PFSK-1 (cell line): Measurements from ENCODE around the gene LAMP1.

Source experiments
- FOXP2 ChIP-seq: optimal IDR thresholded peaks from 2 replicates; pipeline ENCODE3; 2011; ENCODE audit warnings: borderline replicate concordance, control low read depth, inconsistent platforms; ENCODE audit not compliant: insufficient read depth; ENCODE audit errors: extremely low read length, extremely low read depth
- POLR2AphosphoS5 ChIP-seq: IDR thresholded peaks from 2 replicates; pipeline ENCODE4 v1.6.1; 2012; ENCODE audit warnings: low read depth, mild to moderate bottlenecking, control low read depth, low read length, moderate library complexity
- SIN3A ChIP-seq: IDR thresholded peaks from 2 replicates; pipeline ENCODE4 v1.6.1; 2012; ENCODE audit warnings: mild to moderate bottlenecking, low read length, moderate library complexity, borderline replicate concordance; ENCODE audit not compliant: insufficient read depth
- TAF1 ChIP-seq: IDR thresholded peaks from 2 replicates; pipeline ENCODE4 v1.6.1; 2012; ENCODE audit warnings: low read length, control low read depth, borderline replicate concordance; ENCODE audit not compliant: insufficient read depth
- TF ChIP-seq, protein P1 (sequence below), 2 experiments: IDR thresholded peaks; 2 replicates each; pipeline versions ENCODE4 v1.6.1 to v1.8.0; 2011 to 2012; ENCODE audit warnings: low read depth in 2 of 2, low read length in 2 of 2, control low read depth in 1 of 2, inconsistent platforms in 1 of 2, mild to moderate bottlenecking in 1 of 2, moderate library complexity in 1 of 2; ENCODE audit not compliant: insufficient read depth in 1 of 2

Gene LAMP1

DNA sequence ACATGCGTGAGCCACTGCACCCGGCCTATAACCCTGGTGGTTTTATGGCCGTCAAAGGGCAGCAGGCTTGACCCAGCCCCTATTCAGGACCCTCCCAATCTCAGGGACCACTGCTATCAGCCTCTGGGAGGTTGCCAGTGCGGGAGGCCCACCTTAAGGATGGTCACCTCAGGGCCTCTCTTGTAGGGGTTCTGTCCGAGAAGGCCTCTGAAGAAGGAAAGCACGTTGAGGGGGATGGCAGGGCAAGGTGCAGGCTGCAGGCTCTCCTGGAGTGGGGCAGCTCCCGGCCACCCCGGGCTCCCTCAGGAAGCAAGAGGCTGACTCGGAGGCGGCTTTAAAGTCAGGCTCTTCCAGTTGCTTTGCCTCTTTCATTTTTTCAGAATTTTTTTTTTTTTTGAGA lies 72.8 kb downstream of the LAMP1 start:
- TF ChIP-seq SIN3A = no peak
- no peak for TF ChIP-seq FOXP2
- TF ChIP-seq, protein P1, sequence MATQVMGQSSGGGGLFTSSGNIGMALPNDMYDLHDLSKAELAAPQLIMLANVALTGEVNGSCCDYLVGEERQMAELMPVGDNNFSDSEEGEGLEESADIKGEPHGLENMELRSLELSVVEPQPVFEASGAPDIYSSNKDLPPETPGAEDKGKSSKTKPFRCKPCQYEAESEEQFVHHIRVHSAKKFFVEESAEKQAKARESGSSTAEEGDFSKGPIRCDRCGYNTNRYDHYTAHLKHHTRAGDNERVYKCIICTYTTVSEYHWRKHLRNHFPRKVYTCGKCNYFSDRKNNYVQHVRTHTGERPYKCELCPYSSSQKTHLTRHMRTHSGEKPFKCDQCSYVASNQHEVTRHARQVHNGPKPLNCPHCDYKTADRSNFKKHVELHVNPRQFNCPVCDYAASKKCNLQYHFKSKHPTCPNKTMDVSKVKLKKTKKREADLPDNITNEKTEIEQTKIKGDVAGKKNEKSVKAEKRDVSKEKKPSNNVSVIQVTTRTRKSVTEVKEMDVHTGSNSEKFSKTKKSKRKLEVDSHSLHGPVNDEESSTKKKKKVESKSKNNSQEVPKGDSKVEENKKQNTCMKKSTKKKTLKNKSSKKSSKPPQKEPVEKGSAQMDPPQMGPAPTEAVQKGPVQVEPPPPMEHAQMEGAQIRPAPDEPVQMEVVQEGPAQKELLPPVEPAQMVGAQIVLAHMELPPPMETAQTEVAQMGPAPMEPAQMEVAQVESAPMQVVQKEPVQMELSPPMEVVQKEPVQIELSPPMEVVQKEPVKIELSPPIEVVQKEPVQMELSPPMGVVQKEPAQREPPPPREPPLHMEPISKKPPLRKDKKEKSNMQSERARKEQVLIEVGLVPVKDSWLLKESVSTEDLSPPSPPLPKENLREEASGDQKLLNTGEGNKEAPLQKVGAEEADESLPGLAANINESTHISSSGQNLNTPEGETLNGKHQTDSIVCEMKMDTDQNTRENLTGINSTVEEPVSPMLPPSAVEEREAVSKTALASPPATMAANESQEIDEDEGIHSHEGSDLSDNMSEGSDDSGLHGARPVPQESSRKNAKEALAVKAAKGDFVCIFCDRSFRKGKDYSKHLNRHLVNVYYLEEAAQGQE (IDR thresholded peaks at IDR 0.05; ENCODE audit: insufficient read depth in 1 of 2, low read depth in 2 of 2, low read length in 2 of 2) = no peak
- TF ChIP-seq POLR2AphosphoS5 = no peak
- no peak for TF ChIP-seq TAF1

DNA sequence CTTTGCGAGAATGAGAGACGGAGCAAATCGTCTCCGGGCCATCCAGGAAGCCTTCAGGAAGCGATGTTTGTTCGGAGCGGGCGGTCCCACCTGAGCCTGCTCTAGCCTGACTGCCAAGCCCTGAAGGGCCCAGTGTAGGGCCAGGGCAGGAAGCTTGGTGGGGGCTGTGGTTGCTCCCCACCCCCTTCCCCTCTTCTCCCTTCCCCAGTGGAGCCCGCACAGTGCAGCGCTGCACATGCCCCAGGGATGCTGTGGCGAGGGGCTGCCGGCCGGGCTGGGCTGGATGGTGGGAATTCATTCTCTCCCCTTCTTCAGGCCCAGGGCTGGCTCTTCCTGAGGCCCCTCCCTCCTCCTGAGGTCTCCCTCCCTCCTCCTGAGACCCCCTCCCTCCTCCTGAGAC lies 74.0 kb downstream of the LAMP1 start:
- TF ChIP-seq SIN3A = no peak
- no peak for TF ChIP-seq POLR2AphosphoS5
- TF ChIP-seq, protein P1 (IDR thresholded peaks at IDR 0.05; ENCODE audit: insufficient read depth in 1 of 2, low read depth in 2 of 2, low read length in 2 of 2) = no peak
- no peak for TF ChIP-seq FOXP2
